GM18520 (cell line): ENCODE results near the gene RBM24.

ENCODE experiments used
- ATAC-seq: cut with Tn5 transposase; IDR thresholded peaks from one replicate; pipeline ENCODE4 v1.9.1; 2021; ENCODE audit not compliant: unreplicated experiment

Gene RBM24

DNA sequence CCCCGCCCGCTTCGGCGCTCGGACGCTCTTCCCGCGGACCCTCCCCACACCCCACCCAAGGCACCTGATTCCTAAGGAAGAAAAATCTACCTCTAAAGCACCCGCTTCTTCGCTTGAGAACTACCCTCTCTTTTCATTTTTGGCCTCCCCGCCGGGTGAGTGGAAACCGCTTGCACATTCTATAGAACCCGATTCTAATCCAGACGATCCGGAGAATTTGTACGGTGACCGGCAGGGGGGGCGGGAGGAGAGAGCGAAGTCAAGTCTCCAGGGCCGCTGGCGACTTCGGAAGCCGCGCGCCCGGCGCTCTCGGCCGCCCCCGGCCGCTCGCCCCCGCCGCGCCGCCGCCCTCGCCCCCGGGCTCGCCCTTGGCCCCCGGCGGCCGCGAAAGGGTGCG, at the start of gene RBM24:
Gene RBM24 (plus strand): TSS at position 262 of the 397 bp plus-strand sequence. CDS start 221 bp downstream, outside the sequence.
- no peak for ATAC-seq

DNA sequence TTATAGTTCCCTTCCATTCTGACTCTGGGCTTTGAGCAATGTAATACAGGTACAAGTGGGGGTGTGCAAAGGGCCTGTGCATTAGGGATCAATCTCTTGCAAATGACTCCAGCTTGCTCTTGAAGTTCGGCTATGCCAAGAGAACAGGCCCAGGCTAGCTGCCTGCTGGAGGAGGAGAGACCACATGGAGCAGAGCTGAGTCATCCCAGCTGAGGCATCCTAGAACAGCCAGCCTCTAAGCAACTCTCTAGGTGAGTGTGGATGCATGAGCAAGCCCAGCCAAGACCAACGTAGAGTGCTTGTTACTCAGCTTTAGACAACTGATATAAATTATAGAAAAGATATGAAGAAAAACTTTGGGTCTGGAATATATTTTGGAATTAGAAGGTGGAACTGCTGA, 47.6 kb upstream of the RBM24 start:
- ATAC-seq, result no peak

- no peak for ATAC-seq
Observed at GRCh38 chr6:17237246-17237645, 43.9 kb upstream of the RBM24 start.

DNA sequence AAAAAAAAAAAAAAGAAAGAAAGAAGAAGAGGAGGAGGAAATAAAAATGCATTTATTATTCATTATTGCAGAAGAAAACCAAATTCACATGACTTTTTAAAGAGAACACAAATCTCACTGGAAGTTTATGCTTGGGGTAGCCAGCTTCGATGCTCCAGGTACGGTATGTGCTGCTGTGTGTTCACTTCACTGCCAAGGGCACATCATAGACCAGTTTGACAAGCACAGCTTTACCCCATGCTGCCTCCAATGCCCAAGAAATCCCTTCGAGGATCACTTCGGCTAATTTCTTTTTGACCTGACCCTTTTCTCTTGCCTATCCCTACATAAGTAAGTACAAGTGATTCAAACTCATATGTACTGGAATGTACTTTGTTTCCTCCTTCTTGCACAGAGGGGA, 41.9 kb upstream of the RBM24 start:
- no peak for ATAC-seq

GRCh38 chr6:17240803-17241500, 40.2 kb upstream of the RBM24 start:
- no peak for ATAC-seq

DNA sequence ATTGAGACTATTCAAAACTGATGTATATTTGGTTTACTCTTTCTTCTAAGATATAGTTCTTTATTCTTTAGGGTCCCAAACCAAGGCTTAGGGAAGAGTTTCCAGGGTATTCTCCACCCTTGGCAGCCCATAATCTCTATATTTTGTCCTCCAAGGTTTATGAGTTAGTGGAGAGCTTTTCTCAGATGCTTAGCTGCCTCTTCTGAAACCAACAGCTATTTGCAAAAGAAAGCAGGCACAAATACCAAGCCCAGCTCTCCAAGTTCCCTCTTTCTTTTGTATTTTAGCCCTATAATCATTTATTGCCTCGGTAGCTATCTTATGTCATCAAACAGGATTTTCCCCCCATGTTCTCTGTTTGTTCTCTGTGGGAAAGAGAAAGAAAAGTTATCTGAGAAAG, 39.1 kb upstream of the RBM24 start:
- ATAC-seq, result no peak

GRCh38 chr6:17250237-17250636, 30.9 kb upstream of the RBM24 start:
- no peak for ATAC-seq

DNA sequence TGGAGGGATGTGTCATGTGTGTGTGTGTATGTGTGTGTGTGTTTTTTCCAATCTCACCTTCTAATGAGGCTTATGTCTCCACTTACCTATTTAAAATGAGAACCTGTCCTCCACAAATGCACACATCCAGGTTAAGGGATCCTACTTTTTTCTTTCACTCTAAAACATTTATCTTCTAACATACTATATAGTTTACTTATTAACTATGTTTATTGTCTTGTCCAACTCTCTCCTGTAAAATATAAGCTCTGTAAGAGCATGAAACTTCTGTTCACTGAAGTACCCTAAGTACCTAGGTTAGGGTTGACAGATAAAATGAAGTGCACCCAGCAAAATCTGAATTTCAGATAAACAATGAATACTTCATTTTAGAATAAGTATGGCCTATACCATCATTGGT, 29.2 kb upstream of the RBM24 start:
- ATAC-seq, result no peak

DNA sequence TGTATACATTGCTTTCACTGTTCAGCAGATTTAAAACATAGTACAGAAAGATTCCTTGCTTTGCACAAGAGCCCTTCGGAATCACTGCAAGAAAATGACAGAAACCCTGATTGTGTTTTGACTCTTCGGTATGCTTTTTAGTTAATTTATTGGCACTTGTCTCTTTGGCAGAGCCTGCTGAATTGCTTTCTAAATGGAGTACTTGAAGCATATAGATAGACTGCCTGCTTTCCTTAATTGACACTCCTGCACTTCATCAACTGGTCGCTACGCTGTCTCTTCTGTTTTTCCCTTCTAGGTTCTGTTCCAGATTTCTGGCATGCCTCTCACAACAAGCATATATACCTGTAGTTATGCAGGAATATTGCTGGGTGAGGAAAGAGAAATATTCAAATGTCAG, 22.4 kb upstream of the RBM24 start:
- ATAC-seq, result no peak

DNA sequence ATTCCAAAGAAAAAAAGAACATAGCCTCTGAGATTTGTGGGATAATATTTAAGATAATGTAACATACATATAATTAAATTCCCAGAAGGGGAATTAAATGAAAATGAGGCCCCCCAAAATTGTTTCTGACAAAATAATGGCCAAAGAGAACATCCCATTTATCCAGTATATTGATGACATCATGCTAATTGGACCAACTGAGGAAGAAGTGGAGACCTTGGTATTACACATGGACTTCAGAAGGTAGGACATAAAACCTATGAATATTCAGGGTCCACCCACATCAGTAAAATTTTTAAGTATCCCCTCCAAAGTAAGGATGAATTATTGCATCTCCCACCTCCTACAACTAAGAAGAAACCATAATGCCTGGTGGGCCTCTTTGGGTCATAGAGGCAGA, 15.6 kb upstream of the RBM24 start:
- no peak for ATAC-seq

GRCh38 chr6:17267566-17267965, 13.6 kb upstream of the RBM24 start:
- ATAC-seq, result no peak

DNA sequence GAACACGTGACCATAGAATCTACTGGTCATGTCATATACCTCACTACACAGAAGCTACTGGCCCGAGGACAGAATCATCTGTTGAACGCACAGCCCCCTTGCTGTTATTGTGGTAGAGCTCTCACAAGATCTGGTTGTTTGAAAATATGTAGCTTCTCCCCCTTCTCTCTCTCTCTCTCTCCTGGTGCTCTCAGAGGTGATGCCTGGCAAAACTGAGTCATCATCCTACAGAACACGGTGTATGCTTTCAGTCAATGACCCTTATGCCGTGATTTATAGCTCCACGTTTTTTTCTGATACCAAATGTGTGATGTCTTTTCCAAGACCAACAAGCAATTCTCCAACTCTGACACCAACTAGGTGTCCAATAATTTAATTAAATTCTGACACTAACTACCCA, 13.0 kb upstream of the RBM24 start:
- ATAC-seq, result no peak

GRCh38 chr6:17269840-17270239, 11.3 kb upstream of the RBM24 start:
- ATAC-seq, result no peak

DNA sequence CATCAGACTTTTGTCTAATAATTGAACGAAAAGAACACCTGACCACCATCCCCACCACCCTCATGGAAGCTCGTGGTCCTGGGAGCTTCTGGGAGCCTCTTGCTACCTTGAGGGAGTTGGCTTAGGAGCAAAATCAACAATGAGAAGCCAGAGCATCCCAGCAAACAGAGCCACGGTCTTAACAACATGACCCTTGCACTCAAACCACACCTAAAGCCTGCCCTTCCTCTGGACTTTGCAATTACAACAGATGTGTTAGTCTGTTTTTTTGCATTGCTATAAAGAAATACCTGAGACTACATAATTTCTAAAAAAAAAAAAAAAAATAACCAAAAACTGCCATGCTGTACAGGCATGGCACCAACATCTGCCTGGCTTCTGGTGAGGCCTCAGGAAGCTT, 9.5 kb upstream of the RBM24 start:
- no peak for ATAC-seq

GRCh38 chr6:17276766-17277165, 4.4 kb upstream of the RBM24 start:
- no peak for ATAC-seq

DNA sequence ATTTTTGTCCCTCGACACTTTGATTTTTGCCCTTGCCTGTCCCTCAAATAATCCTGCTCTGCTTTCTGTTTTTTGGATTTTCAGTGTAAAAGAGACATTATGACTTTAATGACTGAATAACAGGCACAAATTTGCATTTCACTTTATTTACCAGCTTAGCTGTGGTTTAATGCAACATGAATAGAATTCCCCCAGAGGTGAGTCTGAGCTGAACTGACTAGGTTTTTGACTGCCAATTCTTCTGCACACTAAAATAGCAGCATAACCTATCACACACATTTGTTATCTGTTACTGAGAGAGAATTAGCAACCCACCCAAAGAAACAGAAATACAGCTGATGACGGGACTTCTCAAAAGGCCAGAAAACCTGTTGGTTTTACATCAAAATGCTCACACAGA, 3.9 kb upstream of the RBM24 start:
- ATAC-seq, result no peak

DNA sequence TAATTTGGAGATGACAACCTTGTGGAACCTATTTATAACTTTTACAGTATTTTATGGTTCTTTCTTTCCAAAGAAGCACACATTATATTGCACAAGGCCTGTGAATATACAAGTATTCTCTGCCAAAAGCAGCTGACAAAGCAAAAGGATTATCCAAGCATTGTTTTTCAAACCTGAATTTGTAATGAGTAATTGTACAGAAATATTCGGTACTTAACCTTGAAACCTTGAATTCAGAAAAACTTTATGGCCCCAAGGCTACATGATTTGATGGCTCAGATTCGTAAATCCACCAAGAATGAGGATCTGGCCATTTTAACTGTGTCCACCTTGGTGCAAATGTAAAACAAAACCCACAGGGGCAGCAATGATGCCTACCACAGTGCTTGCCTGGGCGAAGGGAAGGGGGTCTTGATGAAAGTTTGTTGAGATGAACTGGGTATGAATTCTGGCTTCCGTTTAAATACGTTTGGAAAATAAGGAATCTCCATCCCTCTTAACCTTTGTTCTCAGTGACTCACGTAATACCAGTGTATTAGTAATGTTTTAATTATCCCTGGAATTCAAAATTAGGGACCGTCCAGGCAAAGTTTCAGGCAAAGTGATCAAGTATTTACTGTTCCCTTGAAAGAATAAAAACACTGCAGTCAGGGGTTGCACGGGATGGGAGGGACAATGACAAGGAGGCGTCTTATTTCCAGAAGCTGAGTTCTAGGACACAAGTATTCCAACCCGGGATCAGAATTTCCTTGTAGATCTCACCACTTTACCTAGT, 2.7 kb upstream of the RBM24 start:
- ATAC-seq, result no peak

GRCh38 chr6:17280138-17280537, 1.0 kb upstream of the RBM24 start:
- no peak for ATAC-seq

DNA sequence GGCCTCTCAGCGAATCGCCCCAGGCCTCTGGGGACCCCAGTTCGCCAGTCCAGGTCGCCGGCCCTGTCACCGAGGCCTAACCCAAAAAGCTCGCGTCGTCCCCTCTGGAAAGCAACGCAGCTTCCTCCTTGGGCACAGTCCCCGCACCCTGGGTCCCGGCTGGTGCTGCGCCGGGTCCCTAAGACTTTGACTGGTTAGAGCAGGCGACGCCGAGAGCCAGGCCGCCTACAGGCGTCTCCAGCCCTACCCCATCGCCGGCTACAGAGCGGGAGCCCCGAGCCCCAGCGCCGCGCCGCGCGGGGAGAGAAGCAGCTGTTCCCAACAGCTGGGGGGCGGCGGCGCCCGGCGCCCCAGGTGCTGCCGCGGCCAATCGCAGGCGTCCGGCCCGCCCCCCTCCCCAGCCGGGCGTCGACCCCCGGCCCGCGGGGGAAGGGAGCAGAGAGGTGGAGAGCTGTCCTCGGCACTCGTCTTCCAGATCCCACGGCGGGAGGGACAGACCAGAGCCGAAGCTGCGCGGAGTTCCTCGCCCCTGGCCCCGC, 540 bp upstream of the RBM24 start:
- ATAC-seq, result no peak

DNA sequence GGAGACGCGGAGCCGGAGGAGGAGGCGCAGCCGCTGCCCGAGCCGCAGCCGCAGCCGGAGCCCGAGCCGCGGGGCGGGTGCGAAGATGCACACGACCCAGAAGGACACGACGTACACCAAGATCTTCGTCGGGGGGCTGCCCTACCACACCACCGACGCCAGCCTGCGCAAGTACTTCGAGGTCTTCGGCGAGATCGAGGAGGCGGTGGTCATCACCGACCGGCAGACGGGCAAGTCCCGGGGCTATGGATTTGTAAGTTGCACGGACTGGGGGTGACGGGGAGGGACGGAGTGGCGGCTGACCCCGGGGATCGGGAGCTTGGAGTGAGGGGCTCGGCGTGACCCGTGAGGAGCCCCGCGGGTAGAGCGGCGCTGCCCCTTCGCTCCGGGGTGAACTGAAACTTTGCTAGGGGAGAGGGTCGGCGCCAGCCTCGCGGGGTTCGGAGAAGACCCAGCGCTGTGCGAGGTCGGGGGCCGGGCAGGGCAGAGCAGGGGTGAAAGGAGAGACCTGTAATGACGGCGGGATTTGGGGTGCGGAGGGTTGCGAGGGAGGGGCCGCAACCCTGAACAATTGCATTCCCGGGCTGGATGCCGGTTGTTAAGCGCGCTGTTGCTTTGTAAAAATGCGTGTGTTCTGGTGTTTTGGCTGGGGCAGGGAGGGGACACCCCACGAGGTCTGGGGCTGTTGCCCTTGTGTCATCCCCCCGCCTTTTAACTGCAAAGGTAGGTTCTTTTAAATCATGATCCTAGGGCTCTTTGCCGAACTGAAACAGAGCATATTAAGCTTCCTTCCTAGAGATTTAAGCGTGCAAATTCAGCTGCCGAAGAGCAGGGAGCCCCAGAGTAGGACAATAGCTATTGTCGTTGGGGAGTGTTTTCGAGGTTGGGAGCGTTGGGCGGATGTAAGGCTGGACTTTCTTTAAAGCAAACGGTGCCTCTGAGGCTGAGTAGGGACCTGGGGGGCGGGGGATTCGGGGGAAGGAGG, 628 bp downstream of the RBM24 start:
- no peak for ATAC-seq

DNA sequence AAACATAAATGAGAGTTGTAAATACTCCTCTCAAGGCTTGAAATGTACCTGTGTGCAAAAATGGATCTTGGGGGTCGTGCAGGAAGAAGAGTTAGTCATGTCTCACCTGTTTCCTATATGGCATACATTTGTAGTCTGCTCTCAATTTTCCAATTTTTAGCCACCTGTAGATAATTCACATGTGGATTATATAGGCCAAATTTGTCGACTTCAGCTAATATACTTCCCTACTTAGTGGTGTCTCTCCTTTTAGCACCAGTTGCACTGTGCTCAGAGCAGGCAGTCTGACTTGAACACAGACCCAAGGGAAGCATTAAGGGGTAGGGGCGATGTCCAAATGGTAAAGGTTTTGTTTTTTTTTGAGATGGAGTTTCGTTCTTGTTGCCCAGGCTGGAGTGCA, 1.9 kb downstream of the RBM24 start:
- no peak for ATAC-seq
